ENCODE data around the gene CREB3L2. TPM values are rescaled to one million over a fixed set of nuclear protein-coding genes. Genes with fewer than 3 reads are reported as not detected.

Gene CREB3L2
- total and polyA plus RNA-seq, 9 donors = 21.2 to 110 (median 80.8) TPM

DNA sequence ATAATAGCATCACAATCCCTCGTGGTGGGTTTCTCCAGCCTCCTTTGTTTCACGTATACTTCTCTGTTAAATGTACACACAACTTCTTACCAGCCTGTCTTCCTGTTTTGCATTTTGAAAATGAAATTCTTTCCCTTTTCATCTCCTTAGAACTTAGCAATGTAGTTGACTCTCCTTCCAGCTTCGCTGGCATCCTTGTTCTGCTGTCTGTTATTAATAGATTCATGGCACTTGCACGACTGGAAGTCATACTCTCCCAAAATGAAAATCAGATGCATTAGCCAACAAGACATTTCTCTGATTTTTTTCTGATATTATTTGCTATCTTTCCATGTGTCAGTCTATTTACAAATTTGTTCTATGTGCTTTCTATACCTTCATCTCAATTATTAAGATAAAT, 3.0 kb upstream of the CREB3L2 start:
- Histone ChIP-seq H3K4me3 (no peak overlapping the region), H3K9me3 (no peaks in the 10 kb centered on the region), H3K36me3 (no peaks in the 10 kb centered on the region), H3K27me3 (no peaks in the 10 kb centered on the region), H3K27ac (no peak overlapping the region), H3K4me1 (ENCODE audit: insufficient read depth) (no peaks in the 10 kb centered on the region)
- DNase-seq = no peak
- intact Hi-C loops (cut with DNase I) = loop anchor here in 3 of 4 donors (5.0 to 10.0 kb wide), 3 partner anchors 60 to 730 kb away; no protein-coding TSS in a partner anchor
- TF ChIP-seq EP300 (IDR thresholded peaks at IDR 0.05) = no peak
- TF ChIP-seq, protein P1, sequence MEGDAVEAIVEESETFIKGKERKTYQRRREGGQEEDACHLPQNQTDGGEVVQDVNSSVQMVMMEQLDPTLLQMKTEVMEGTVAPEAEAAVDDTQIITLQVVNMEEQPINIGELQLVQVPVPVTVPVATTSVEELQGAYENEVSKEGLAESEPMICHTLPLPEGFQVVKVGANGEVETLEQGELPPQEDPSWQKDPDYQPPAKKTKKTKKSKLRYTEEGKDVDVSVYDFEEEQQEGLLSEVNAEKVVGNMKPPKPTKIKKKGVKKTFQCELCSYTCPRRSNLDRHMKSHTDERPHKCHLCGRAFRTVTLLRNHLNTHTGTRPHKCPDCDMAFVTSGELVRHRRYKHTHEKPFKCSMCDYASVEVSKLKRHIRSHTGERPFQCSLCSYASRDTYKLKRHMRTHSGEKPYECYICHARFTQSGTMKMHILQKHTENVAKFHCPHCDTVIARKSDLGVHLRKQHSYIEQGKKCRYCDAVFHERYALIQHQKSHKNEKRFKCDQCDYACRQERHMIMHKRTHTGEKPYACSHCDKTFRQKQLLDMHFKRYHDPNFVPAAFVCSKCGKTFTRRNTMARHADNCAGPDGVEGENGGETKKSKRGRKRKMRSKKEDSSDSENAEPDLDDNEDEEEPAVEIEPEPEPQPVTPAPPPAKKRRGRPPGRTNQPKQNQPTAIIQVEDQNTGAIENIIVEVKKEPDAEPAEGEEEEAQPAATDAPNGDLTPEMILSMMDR (IDR thresholded peaks at IDR 0.05) = no peak
- no peak for TF ChIP-seq POLR2A (IDR thresholded peaks at IDR 0.05)
- 84 to 86% (median 85%) methylated on average over 4 of the region's 4 CpGs for WGBS, 3 donors

DNA sequence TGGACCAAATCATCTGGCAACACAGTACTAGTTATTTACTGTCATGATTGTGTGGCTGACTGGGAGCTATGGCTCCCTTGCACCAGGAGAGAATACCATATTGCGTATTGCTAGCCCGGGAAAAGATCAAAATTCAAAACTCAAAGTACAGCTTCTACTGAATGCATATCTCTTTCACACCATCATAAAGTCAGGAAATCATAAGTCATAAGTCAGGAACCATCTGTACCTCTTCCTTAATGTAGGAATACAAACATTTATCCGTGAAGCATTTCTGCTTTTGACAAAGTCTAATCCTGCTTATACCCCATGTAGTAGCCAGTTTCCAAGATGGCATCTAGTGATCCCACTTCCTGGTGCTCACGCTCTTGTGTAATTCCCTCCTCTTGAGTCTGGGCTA, 2.2 kb upstream of the CREB3L2 start:
- Histone ChIP-seq H3K4me1 (ENCODE audit: insufficient read depth) (peaks cover under 1% of the 10 kb centered on the region), H3K27me3 (no peaks in the 10 kb centered on the region), H3K36me3 (no peaks in the 10 kb centered on the region), H3K4me3 (no peak overlapping the region), H3K9me3 (no peaks in the 10 kb centered on the region), H3K27ac (no peak overlapping the region)
- WGBS, 3 donors = 94 to 96% (median 96%) methylated on average over 4 of the region's 4 CpGs
- no peak for DNase-seq
- TF ChIP-seq POLR2A (IDR thresholded peaks at IDR 0.05) (no peak), EP300 (IDR thresholded peaks at IDR 0.05) (no peak)
- TF ChIP-seq, protein P1 (IDR thresholded peaks at IDR 0.05) = no peak
- intact Hi-C loops (cut with DNase I) = loop anchor here in 2 of 4 donors (10.0 kb wide), 2 partner anchors 59 to 731 kb away; no protein-coding TSS in a partner anchor

DNA sequence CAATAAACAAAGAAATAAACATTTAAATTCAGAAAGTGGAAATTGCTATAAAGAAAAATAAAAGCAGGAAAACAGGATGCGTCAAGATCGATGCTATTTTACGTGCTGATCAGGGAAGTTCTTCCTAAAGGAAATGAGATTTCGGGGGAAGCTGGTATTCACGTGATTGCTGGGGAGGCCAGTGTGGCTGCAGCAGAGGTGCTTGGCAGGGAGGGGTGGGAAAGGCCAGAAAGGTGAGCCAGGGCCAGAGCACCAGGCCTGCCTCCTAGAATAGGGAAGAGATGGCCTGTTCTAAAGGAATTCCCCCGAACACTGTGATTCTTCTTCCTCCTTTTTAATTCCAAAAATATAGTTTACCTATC, 923 bp upstream of the CREB3L2 start:
- H3K4me1 ChIP-seq (ENCODE audit: insufficient read depth) = peaks cover 3% of the 10 kb centered on the region
- intact Hi-C loops (cut with DNase I) = loop anchor here in 2 of 4 donors (10.0 kb wide), 2 partner anchors 58 to 732 kb away; no protein-coding TSS in a partner anchor
- H3K36me3 ChIP-seq = no peaks in the 10 kb centered on the region
- H3K27me3 ChIP-seq = no peaks in the 10 kb centered on the region
- 50 to 56% (median 52%) methylated on average over 6 of the region's 6 CpGs for WGBS, 3 donors
- no peak for TF ChIP-seq POLR2A (IDR thresholded peaks at IDR 0.05)
- TF ChIP-seq, protein P1 (IDR thresholded peaks at IDR 0.05) = no peak
- no peak for TF ChIP-seq EP300 (IDR thresholded peaks at IDR 0.05)
- no peak overlapping the region for H3K27ac ChIP-seq
- H3K9me3 ChIP-seq = no peaks in the 10 kb centered on the region
- H3K4me3 ChIP-seq = no peak overlapping the region
- no peak for DNase-seq

DNA sequence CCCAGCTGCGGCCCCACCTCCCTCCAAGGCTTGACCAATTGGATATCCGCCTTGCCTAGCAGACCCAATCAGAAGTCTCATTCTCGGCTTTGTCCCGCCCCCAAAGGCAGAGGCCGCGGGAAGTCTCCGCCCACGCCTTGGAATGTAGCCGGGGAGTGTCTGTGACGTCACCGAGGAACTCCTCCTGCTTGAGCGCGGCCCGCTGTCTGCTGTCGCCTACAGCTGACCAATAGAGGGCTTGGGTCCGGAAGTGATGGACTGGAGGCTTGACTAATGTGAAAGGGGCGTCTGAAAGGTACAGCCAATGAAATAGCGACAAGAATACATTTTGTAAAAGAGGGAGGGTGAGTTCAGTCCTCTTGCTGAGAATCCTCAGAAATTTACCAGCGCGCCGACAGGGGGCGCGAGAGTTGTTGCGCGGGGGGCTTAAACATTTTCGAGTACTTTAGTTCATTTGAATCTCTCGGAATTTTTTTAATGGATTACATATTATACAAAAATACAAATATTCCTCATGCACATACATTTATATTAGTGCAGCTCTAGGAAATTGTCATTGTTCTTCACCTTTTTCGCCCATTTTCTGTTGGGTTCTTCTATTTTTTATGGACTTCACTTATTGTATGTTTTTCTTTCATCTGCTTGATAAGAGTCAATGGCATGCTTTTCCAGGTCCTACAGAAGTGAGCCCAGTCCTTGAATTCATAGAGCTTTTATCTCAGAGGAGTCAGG, 376 bp upstream of the CREB3L2 start:
- WGBS, 3 donors = 1 to 2% (median 1%) methylated on average over 28 of the region's 28 CpGs
- intact Hi-C loops (cut with DNase I) = loop anchor here in 2 of 4 donors (10.0 kb wide), 2 partner anchors 57 to 733 kb away; no protein-coding TSS in a partner anchor
- TF ChIP-seq, protein P1 (IDR thresholded peaks at IDR 0.05) = peak; percentile 85 to 88 (median 88)
- TF ChIP-seq EP300 (IDR thresholded peaks at IDR 0.05) (peak; percentile 64), POLR2A (IDR thresholded peaks at IDR 0.05) (no peak)

More for the DNA sequence above, 376 bp upstream of the CREB3L2 start:
- Histone ChIP-seq H3K27me3 (no peaks in the 10 kb centered on the region), H3K4me3 (peak overlapping the region; percentile 80), H3K9me3 (no peaks in the 10 kb centered on the region), H3K4me1 (ENCODE audit: insufficient read depth) (peaks cover 3% of the 10 kb centered on the region), H3K27ac (peak overlapping the region in 1 of 2 donors; percentile 95), H3K36me3 (no peaks in the 10 kb centered on the region)
- DNase-seq = peak; percentile 99 to 100 (median 100)

All from ovary (tissue), 9 donors.